ENCODE data around the gene PCDHGB1.

GRCh38 chr5:141343953-141344463 is 5.9 kb upstream of the PCDHGB1 start:
- TF ChIP-seq, protein P1, sequence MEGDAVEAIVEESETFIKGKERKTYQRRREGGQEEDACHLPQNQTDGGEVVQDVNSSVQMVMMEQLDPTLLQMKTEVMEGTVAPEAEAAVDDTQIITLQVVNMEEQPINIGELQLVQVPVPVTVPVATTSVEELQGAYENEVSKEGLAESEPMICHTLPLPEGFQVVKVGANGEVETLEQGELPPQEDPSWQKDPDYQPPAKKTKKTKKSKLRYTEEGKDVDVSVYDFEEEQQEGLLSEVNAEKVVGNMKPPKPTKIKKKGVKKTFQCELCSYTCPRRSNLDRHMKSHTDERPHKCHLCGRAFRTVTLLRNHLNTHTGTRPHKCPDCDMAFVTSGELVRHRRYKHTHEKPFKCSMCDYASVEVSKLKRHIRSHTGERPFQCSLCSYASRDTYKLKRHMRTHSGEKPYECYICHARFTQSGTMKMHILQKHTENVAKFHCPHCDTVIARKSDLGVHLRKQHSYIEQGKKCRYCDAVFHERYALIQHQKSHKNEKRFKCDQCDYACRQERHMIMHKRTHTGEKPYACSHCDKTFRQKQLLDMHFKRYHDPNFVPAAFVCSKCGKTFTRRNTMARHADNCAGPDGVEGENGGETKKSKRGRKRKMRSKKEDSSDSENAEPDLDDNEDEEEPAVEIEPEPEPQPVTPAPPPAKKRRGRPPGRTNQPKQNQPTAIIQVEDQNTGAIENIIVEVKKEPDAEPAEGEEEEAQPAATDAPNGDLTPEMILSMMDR (IDR thresholded peaks at IDR 0.05; ENCODE audit: extremely low read depth in 1 of 2, insufficient read depth in 1 of 2, low read depth in 1 of 2, low read length in 2 of 2), result no peak
- TF ChIP-seq EZH2 (IDR thresholded peaks at IDR 0.05; ENCODE audit: borderline replicate concordance, low read depth, low read length, severe bottlenecking), result no peak
- no peak for TF ChIP-seq POLR2A (IDR thresholded peaks at IDR 0.05; ENCODE audit: low read depth, low read length)
- TF ChIP-seq JUN (IDR thresholded peaks at IDR 0.05; ENCODE audit: borderline replicate concordance, insufficient read depth, insufficient read length, low read depth), result no peak
- no peak for TF ChIP-seq POLR2AphosphoS5 (IDR thresholded peaks at IDR 0.05; ENCODE audit: insufficient read depth, low read depth, low read length)
- TF ChIP-seq MAX (IDR thresholded peaks at IDR 0.05; ENCODE audit: insufficient read depth, insufficient read length), result no peak

All from endothelial cell of umbilical vein (primary cell).